D341Med (cell line): Measurements from ENCODE around the gene HIVEP2.
"Not testable (repeated sequence)": the region's sequence is repeated elsewhere in the genome, so short reads cannot be mapped to it uniquely, and the experiment has no call there.

Experiments
- DNase-seq: peaks from one replicate; pipeline ENCODE4 v3.0.0; 2012; ENCODE audit warnings: low spot score

Gene HIVEP2

DNA sequence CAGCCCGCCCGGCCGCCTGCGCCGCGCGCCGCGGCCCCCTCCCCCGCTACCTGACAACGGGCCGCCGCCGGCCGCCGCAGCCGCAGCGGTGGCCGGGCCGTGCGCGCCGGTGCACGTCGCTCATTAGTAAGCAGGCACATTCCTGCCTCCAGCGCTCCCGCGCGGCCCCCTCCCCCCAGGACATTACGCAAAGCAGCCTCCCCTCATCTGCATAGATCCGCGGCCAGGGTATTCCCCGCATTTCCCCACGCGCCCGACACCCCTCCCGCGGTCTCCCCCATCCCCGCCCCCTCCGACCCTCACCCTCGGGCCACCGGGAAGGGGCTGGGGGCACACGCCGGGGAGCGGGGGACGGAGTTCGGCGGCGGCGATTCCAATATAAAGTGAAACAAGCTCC is at the start of gene HIVEP2:
TSS of gene HIVEP2 (minus strand) at position 128 of the 397 bp plus-strand sequence. CDS start 170,438 bp downstream, outside the sequence.
- peak; percentile 72 for DNase-seq

GRCh38 chr6:142993977-142994376 is 49.0 kb upstream of the HIVEP2 start:
- DNase-seq: no peak

DNA sequence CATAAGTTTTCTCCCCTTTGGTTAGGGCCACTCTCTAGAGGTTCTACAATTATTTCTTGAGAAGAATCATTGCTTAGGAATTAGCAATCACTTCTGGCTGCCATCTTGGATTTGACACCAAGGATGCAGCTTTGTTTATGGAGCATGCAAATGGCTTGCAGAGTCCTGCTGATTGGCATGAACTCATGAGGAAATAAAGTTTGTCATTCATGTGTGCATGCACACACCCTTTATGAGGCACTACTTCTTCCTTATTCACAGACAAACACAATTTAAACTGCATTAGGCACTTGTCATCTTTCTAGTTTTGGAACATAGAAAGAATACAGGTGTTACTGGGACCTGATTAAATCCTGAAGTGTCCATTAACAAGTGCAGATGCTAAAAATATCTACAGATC is 42.5 kb upstream of the HIVEP2 start:
- DNase-seq: no peak

DNA sequence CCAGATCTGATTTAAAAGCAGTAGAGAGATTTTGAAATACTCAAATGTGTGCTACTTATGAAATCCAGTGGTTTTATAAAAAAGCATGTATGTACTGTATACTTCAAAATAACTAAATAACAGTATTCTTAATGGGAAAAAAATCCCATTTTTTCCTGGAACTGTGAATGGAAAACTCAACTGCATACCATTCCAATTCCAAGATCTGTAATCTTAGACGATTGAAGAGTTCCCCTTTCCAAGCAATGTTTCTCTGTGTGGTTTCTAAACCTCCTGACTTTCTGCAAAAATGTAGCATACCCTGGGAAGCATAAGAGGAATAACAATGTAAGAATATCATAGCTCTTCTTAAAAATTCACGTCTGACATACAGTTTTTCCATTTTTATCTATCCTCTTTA is 40.3 kb upstream of the HIVEP2 start:
- DNase-seq: no peak

DNA sequence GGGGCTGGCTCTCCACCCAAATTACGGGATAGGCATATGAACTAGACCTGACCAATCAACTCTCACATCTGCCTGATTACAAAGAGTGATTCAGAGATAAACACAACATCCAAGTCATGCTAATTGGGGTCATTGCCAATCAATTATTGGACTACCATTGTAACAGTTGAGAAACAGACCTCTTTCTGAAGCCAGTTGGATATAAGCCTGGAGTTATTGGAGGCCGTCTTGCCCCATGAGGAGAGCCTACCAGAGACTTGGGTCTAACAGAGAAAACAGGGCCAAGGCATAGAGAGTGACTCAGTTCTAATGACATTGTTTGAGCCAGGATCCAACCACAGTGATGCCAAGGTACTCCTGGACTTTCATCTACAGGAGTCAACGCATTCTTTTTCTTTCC is 39.4 kb upstream of the HIVEP2 start:
- DNase-seq: no peak

DNA sequence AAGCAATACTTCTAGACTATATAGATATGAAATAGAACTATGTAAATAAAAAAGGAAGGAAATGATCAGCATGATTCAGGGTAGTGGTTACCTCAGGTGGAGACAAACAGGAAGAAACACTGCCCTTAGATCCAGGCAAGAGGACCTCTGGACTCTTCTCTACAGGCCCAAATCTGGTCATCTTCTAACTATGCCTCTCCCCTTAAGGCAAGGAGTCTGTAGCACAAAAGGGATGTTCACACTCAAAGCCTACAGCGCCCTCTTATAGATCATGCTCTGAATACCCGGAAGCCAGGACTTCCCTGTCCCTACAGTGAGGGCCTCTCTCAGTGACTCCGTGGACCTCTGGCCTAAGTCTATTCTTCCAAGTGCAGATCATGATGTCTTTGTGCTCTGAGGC is 30.4 kb upstream of the HIVEP2 start:
- no peak for DNase-seq

- not testable (repeated sequence) for DNase-seq
Measured at GRCh38 chr6:142970941-142971340, 26.0 kb upstream of the HIVEP2 start.

GRCh38 chr6:142968601-142969000 is 23.6 kb upstream of the HIVEP2 start:
- no peak for DNase-seq

- DNase-seq: no peak
Measured at GRCh38 chr6:142966294-142966693, 21.3 kb upstream of the HIVEP2 start.

- no peak for DNase-seq
Measured at GRCh38 chr6:142965164-142965563, 20.2 kb upstream of the HIVEP2 start.

GRCh38 chr6:142960098-142960497 is 15.1 kb upstream of the HIVEP2 start:
- DNase-seq: no peak

DNA sequence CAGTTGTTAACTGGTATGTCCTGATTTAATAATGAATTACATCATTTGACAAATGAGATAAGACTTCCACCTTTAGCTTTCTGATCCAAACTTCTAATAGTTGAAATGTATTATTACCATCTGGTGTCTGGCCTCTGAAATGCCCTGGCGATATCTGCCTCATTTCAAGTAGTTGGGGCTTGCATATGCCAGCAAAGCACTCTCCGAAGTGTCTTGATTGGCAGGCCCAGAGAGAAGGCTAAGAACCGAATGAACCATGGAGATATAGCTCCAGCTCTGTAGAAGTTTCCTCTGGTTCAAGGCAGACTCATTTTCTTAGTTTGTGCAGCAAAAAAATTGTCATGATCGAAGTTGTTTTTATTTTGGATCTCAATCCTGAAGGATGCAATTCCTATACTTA is 13.4 kb upstream of the HIVEP2 start:
- no peak for DNase-seq

DNA sequence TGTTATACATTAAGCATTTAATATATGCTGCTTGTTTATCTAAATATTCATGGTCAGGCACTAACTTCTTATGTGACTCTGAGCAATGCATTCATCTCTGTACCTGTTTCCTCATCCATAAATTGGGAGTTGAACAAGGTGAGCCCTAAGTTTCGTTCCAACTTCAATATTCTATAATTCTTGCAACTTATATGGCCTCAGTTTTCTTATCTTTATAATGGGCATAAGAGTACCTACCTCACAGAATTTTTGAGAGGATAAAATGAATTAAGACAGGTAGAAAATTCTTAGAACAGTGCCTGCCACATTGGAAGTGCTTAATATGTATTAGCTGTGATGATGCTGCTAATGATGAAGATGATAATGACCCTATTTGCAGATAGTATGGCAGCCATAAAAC is 11.8 kb upstream of the HIVEP2 start:
- no peak for DNase-seq

DNA sequence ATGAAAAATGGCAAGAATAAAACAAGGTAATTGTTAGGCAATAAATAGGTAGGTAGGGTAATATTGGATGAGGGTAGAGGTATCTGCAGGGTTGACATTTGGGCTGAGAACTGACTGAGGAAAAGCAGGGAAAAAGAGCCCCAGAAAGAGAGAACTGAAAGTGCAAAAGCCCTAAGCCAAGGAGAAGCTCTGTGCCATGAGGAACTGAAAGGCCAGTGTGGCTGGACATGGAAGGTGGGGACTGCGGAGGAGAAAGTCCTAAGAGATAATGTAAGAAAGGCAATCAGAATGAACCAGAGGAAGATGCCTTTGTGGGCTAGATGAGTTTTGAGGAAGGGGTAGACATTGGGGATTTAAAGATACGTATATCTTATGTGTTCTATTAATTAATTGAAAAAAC is 9.9 kb upstream of the HIVEP2 start:
- DNase-seq: no peak

- no peak for DNase-seq
Measured at GRCh38 chr6:142953373-142954273, 8.6 kb upstream of the HIVEP2 start.

DNA sequence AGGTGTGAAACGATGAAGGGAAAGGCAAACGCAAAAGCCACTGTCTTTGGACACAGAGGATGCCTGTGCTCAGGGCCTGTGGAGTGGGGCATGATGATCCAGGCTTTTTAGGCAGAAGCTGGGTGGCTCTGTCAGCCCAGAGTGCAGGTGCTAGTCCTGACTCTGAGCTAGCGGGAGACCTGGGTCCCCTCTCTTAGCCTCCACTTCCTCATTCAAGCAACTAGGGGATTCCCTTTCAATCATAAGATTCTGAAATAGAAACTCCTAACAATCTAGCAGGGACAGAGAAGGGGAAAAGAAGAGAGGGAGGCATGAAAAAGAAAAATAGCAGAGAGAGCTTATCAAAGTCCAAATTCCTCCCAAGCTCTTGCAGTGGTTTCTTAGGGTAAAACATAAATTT is 7.6 kb upstream of the HIVEP2 start:
- peak; percentile 44 for DNase-seq

DNA sequence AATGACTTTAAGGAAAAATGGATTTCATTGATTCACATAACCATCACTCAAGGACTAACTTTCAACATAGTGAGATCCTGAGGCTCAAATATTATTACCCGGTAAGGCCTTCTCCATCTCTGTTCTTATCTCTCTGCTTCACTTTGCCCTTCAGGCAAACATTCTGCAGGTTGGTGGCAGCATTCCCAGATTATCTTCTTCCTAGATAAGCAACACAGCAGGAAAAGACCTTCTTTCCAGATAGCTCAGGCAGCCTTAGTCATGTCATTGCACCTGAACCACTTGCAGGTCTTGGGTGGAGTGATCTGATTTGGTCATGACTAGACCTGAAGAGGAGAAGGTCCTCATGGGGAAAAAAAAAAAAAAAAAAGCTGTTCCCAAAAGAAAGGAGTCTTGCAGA is 5.3 kb upstream of the HIVEP2 start:
- DNase-seq: no peak

DNA sequence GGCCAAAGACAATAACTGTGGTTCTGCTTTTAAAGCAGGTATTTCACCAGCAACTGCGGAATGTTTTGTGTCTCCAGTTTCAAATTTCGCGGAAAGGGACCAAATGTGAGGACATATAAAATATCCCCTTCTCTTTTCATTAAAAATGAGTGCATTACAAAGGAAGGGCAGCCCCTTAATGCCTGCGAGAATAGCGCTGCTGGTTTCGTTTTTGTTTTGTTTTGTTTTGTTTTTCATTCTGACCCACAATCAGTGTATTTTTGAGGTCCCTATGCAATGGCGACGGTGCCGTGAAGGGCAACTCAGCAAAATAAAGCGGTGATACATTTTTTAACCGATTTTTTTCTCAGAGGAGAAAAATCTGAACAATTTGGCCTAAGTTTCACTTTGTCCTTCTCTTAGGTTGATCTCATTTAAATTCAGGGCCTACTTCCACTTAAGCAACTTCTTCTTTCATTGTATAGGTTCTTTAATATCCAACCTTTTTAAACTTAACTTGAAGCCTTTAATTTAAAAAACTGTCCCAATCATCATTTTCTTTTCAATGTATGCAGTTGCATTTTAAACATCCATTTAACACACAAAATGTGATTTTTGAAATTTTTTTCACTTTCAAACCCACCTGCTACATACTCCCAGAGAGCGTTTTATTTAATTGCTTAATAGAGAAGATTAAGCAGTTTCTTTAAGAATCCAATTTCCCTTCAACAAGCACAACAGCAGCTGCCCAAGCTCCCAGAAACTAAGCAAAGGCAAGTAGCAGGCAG is 2.9 kb upstream of the HIVEP2 start:
- DNase-seq: no peak

DNA sequence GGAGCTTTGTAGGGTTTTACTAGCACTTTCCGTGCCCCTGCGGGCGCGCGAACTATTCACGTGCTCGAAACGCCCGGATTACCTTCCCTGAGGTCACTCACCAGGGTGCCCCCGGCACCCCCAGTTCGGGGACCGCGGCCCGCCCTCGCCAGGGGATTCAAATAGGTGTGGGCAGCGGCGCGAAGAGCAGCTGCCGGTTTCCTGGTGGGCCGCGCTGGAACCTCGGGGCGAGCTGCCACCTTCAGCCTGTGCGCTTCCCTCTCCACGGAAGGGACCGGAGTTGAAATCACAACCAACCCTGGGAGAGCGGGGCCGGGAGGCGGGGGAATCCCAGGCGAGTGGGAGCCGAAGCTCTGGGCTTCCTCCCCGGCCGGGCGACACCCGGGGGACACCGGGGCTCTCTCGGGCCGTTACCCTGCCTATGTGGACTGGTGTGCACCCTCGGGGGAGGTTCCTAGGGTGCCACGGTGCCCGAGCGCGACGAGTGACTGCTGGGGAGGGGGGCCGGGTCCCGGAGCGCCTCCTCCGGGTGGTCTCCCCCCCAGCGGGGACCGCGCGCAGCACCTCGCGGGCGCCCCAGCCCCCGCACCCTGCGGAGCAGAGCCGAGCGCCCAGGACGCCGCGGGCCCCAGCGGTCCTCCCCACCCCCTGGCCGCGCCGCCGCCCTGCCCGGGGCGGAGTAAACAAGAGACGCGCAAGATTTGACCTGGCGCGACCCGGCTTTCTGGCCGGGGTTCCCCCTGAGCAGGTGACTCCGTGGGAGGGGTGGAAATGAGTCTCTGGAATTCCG is 2.1 kb upstream of the HIVEP2 start:
- DNase-seq: peak; percentile 54

DNA sequence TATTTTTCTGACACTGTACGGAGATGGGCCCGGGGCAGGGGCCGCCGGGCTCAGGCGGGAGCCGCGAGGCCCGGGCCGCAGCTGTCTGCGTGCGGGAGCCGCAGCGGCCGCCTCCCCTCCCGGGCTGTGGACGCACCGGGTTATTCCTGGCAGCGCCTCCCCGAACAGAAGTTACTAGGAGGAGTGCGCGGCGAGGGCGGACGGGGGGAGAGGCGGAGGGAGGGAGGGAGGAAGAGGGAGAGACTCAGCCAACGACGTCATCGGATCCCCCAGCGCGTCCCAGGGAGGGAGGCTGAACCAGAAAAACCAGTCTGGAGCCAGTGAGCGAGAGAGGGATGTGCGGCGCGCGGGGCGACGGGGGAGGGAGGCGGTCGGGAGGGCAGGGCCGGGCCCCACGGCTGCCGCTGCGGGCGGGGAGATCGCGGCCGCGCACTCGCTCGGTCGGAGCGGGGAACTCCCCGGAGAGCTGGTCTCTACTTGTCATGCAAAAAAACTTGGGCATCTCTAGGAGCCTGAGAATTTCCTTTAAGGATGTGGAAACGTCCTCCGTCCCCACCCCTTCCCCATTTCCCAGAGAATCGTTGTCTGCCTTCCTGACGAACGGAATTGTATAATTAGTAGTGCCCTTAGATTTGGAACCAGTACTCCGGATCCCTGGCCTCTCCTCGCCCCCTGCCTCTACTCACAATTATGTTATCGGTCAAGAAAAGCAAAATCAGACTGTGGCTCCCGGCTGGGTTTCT is 1.4 kb upstream of the HIVEP2 start:
- peak; percentile 77 for DNase-seq

DNA sequence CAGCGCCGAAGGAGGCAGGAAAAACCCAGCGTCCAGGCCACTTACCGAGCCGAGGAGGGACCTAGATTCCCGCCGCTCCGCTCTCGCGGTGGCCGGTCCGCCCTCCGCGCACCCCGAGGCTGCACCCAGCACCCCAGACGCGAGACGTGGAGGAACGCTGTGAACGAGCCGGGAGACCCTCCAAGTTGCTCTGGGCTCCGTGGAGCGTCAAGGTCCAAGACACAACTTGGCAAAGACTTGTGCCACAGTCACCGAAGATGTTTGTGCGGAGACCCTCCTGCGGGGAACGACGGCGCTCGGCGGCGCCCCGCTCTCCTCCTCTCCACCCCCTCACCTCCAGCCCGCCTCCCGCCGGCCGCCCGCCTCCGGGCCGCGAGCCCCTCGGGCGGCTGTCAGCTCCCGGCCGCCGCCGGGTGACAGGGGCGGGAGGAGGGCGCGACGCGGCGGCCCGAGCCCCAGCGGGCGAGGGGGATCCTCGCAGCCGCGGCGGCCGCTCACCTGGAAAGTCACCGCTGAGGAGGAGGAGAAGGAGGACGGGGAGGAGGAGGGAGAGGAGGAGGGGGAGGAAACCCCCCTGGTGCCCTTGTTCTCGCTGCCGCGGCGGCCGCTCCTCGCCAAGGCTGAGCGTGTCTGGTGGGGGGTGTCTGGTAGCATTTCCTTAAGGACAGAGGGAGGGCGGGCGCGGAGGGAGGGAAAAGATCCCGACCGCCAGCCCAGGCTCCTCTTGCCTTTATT is 637 bp upstream of the HIVEP2 start:
- DNase-seq: peak; percentile 68
